IMR-90 (cell line): ENCODE measurements around the gene MEIS1. TPM values are rescaled to one million over a fixed set of nuclear protein-coding genes. Genes with fewer than 3 reads are reported as not detected.

Experiments used
- ATAC-seq: fragments of 200-7000 bp; cut with Tn5 transposase; 2 replicates; pipeline ENCODE4 v1.9.1; 2020; ENCODE audit warnings: low read depth, mild to moderate bottlenecking, moderate library complexity
- BruUV-seq: library from RNA; stranded (reverse); fragments of 400-500 nt; replicated peaks from 2 replicates; lab custom pipeline; 2021; lab: Mats Ljungman, UMichigan
- CTCF ChIA-PET: fragments of 300-600 bp; formaldehyde crosslinking; extraction: SDS; loops from one replicate; lab custom pipeline; 2021; ENCODE audit warnings: antibody characterized with exemption; lab: Yijun Ruan, JAX
- POLR2A ChIA-PET: fragments of 300-600 bp; sonication (Branson Sonifier 250); formaldehyde crosslinking; loops from one replicate; lab custom pipeline; 2022; ENCODE audit warnings: antibody characterized with exemption; ENCODE audit not compliant: unreplicated experiment; lab: Charles Lee
- DNase-seq: peaks from one replicate; pipeline ENCODE4 v3.0.0; 2013
- H2AFZ ChIP-seq: replicated peaks from 2 replicates; pipeline ENCODE3; 2013; ENCODE audit warnings: low read length, mild to moderate bottlenecking; ENCODE audit not compliant: poor library complexity
- H2AK5ac ChIP-seq: 2 replicates; pipeline ENCODE4 v1.6.1; 2013; ENCODE audit warnings: low read depth, low read length, inconsistent platforms
- H2AK9ac ChIP-seq: replicated peaks from 2 replicates; pipeline ENCODE3; 2013; ENCODE audit warnings: mild to moderate bottlenecking, low read depth, low read length, moderate library complexity; ENCODE audit not compliant: poor library complexity
- H2BK120ac ChIP-seq: 2 replicates; pipeline ENCODE4 v1.6.1; 2013; ENCODE audit warnings: low read depth, low read length, inconsistent platforms
- H2BK15ac ChIP-seq: 3 replicates; pipeline ENCODE4 v1.6.1; 2013; ENCODE audit warnings: low read depth, low read length, inconsistent platforms
- H2BK20ac ChIP-seq: 2 replicates; pipeline ENCODE4 v1.6.1; 2013; ENCODE audit warnings: low read depth, mild to moderate bottlenecking, inconsistent platforms, low read length, moderate library complexity
- H2BK5ac ChIP-seq: 2 replicates; pipeline ENCODE4 v1.6.1; 2013; ENCODE audit warnings: mild to moderate bottlenecking, low read depth, low read length, inconsistent platforms; ENCODE audit not compliant: poor library complexity, severe bottlenecking
- H3K14ac ChIP-seq: replicated peaks from 2 replicates; pipeline ENCODE4 v1.6.1; 2013; ENCODE audit warnings: low read depth, low read length, inconsistent platforms
- H3K18ac ChIP-seq: 2 replicates; pipeline ENCODE4 v1.6.1; 2013; ENCODE audit warnings: low read depth, low read length, control low read depth
- H3K23ac ChIP-seq: 2 replicates; pipeline ENCODE4 v1.6.1; 2013; ENCODE audit warnings: low read depth, low read length, inconsistent platforms
- H3K27ac ChIP-seq: 2 replicates; pipeline ENCODE4 v1.5.1; 2013; ENCODE audit warnings: mild to moderate bottlenecking, control low read depth, low read length; ENCODE audit not compliant: insufficient read depth
- H3K27me3 ChIP-seq: 2 replicates; pipeline ENCODE4 v1.6.1; 2013; ENCODE audit warnings: low read length; ENCODE audit not compliant: control insufficient read depth, insufficient read depth
- H3K36me3 ChIP-seq: 2 replicates; pipeline ENCODE4 v1.6.1; 2013; ENCODE audit warnings: low read length, mixed read lengths; ENCODE audit not compliant: control insufficient read depth, insufficient read depth
- H3K4ac ChIP-seq: 2 replicates; pipeline ENCODE4 v1.6.1; 2013; ENCODE audit warnings: low read depth, low read length, inconsistent platforms
- H3K4me1 ChIP-seq: 2 replicates; pipeline ENCODE4 v1.6.1; 2013; ENCODE audit warnings: low read length, mixed read lengths; ENCODE audit not compliant: control insufficient read depth, insufficient read depth
- H3K4me2 ChIP-seq: 2 replicates; pipeline ENCODE4 v1.6.1; 2013; ENCODE audit warnings: low read depth, mild to moderate bottlenecking, control low read depth, low read length, moderate library complexity
- H3K4me3 ChIP-seq: 2 replicates; pipeline ENCODE4 v1.5.1; 2013; ENCODE audit warnings: low read depth, mild to moderate bottlenecking, control low read depth, low read length, moderate library complexity; ENCODE audit not compliant: insufficient read depth
- H3K56ac ChIP-seq: 2 replicates; pipeline ENCODE4 v1.6.1; 2013; ENCODE audit warnings: low read length, inconsistent platforms; ENCODE audit not compliant: insufficient read depth; ENCODE audit errors: extremely low read depth
- H3K79me1 ChIP-seq, 2 experiments: 2 replicates each; pipeline ENCODE4 v1.6.1; 2013; ENCODE audit warnings: low read length in 2 of 2, inconsistent platforms in 1 of 2, low read depth in 1 of 2
- H3K9ac ChIP-seq: 2 replicates; pipeline ENCODE4 v1.6.1; 2013; ENCODE audit warnings: low read depth, low read length, control low read depth
- H3K9me1 ChIP-seq: 2 replicates; pipeline ENCODE4 v1.6.1; 2013; ENCODE audit warnings: low read length, inconsistent platforms; ENCODE audit not compliant: insufficient read depth
- H3K9me3 ChIP-seq: 2 replicates; pipeline ENCODE4 v1.6.1; 2013; ENCODE audit warnings: low read length; ENCODE audit not compliant: control insufficient read depth, insufficient read depth
- H4K20me1 ChIP-seq: 2 replicates; pipeline ENCODE4 v1.6.1; 2013; ENCODE audit warnings: low read length, inconsistent platforms; ENCODE audit not compliant: insufficient read depth
- H4K5ac ChIP-seq: 2 replicates; pipeline ENCODE4 v1.6.1; 2013; ENCODE audit warnings: mild to moderate bottlenecking, low read depth, low read length, control low read depth
- H4K8ac ChIP-seq, 2 experiments: 2 replicates each; pipeline ENCODE4 v1.6.1; 2013; ENCODE audit warnings: low read depth in 2 of 2, low read length in 2 of 2, control low read depth in 1 of 2, inconsistent platforms in 1 of 2
- H4K91ac ChIP-seq: 2 replicates; pipeline ENCODE4 v1.6.1; 2013; ENCODE audit warnings: low read depth, low read length, inconsistent platforms; ENCODE audit not compliant: insufficient read depth
- BHLHE40 ChIP-seq: fragments of 150-350 bp; IDR thresholded peaks from 2 replicates; pipeline ENCODE4 v1.6.1; 2016; ENCODE audit warnings: mild to moderate bottlenecking, low read depth, low read length
- CEBPB ChIP-seq: IDR thresholded peaks from 2 replicates; pipeline ENCODE4 v1.6.1; 2012; ENCODE audit warnings: low read depth, low read length, improper control_type of control experiment
- CHD1 ChIP-seq: IDR thresholded peaks from 2 replicates; pipeline ENCODE4 v1.6.1; 2012; ENCODE audit warnings: low read depth, low read length, improper control_type of control experiment
- MAFK ChIP-seq: IDR thresholded peaks from 2 replicates; pipeline ENCODE4 v1.6.1; 2012; ENCODE audit warnings: low read depth, low read length, improper control_type of control experiment
- MAZ ChIP-seq: IDR thresholded peaks from 2 replicates; pipeline ENCODE4 v1.6.1; 2012; ENCODE audit warnings: low read depth, mild to moderate bottlenecking, low read length, improper control_type of control experiment, moderate library complexity, borderline replicate concordance
- MXI1 ChIP-seq: IDR thresholded peaks from 2 replicates; pipeline ENCODE4 v1.6.1; 2012; ENCODE audit warnings: low read depth, mild to moderate bottlenecking, low read length, moderate library complexity, borderline replicate concordance
- NFE2L2 ChIP-seq: fragments of 150-350 bp; IDR thresholded peaks from 2 replicates; pipeline ENCODE4 v1.6.1; 2016; ENCODE audit warnings: low read depth, mild to moderate bottlenecking, low read length
- POLR2A ChIP-seq: IDR thresholded peaks from 2 replicates; pipeline ENCODE4 v1.6.1; 2012; ENCODE audit warnings: mild to moderate bottlenecking, low read depth, low read length
- RCOR1 ChIP-seq: IDR thresholded peaks from 2 replicates; pipeline ENCODE4 v1.6.1; 2012; ENCODE audit warnings: mild to moderate bottlenecking, low read length, improper control_type of control experiment; ENCODE audit not compliant: insufficient replicate concordance
- RFX5 ChIP-seq: IDR thresholded peaks from 2 replicates; pipeline ENCODE4 v1.8.0; 2012; ENCODE audit warnings: low read depth, mild to moderate bottlenecking, low read length, moderate library complexity
- SMC3 ChIP-seq: fragments of 150-350 bp; IDR thresholded peaks from 2 replicates; pipeline ENCODE4 v1.6.1; 2016; ENCODE audit warnings: low read depth, mild to moderate bottlenecking, antibody characterized with exemption, low read length, moderate library complexity
- WGBS, 2 experiments: methylation state at CpG; one replicate each; pipeline versions ENCODE4 v1.1.5 to v1.1.7; 2013; ENCODE audit warnings: missing lambda C conversion rate in 2 of 2; ENCODE audit not compliant: insufficient read length in 1 of 2; ENCODE audit errors: extremely low coverage in 2 of 2; 5-methylcytosine and 5-hydroxymethylcytosine counted together
- dilution Hi-C: fragments of 300-500 bp; cut with HindIII; formaldehyde crosslinking; loops from one replicate; pipeline ENCODE4 v1.14.3; 2018; ENCODE audit warnings: low sequenced_read_pairs; ENCODE audit not compliant: unreplicated experiment
- in situ Hi-C: fragments of 300-500 bp; cut with MboI; formaldehyde crosslinking; loops from 3 replicates; pipeline ENCODE4 v1.14.3; 2019; ENCODE audit warnings: low sequenced_read_pairs, inconsistent platforms, mixed read lengths
- intact Hi-C: fragments of 100-400 bp; cut with micrococcal nuclease; formaldehyde crosslinking; loops from 2 replicates; pipeline ENCODE4 v1.10.0; 2022
- polyA plus RNA-seq, 3 experiments: library from polyadenylated mRNA; depleted of rRNA; stranded (reverse); fragments of >200 nt; gene quantifications; 2 replicates each; pipeline ENCODE4 v1.2.3, GENCODE V29; 2012; ENCODE audit warnings: low replicate concordance in 1 of 3
- total RNA-seq: library from RNA; depleted of rRNA; stranded (reverse); fragments of >200 nt; gene quantifications from 2 replicates; pipeline ENCODE4 v1.2.3, GENCODE V29; 2012
- TF ChIP-seq, protein P1 (sequence below): fragments of 150-350 bp; IDR thresholded peaks from 2 replicates; pipeline ENCODE4 v1.6.1; 2017; ENCODE audit warnings: mild to moderate bottlenecking, antibody characterized with exemption, low read length, low read depth
- TF ChIP-seq, protein P2 (sequence below): conservative IDR thresholded peaks from 2 replicates; pipeline ENCODE4 v1.5.1; 2012; ENCODE audit warnings: mild to moderate bottlenecking, low read depth, low read length, improper control_type of control experiment
- TF ChIP-seq, protein P3 (sequence below): fragments of 150-350 bp; IDR thresholded peaks from 2 replicates; pipeline ENCODE4 v1.6.1; 2016; ENCODE audit warnings: low read depth, mild to moderate bottlenecking, low read length, moderate library complexity, borderline replicate concordance

The MEIS1 gene
- total and polyA plus RNA-seq, 2 of the 4 experiments (the other 2 are of a cell fraction), result 54.4 to 157 TPM

DNA sequence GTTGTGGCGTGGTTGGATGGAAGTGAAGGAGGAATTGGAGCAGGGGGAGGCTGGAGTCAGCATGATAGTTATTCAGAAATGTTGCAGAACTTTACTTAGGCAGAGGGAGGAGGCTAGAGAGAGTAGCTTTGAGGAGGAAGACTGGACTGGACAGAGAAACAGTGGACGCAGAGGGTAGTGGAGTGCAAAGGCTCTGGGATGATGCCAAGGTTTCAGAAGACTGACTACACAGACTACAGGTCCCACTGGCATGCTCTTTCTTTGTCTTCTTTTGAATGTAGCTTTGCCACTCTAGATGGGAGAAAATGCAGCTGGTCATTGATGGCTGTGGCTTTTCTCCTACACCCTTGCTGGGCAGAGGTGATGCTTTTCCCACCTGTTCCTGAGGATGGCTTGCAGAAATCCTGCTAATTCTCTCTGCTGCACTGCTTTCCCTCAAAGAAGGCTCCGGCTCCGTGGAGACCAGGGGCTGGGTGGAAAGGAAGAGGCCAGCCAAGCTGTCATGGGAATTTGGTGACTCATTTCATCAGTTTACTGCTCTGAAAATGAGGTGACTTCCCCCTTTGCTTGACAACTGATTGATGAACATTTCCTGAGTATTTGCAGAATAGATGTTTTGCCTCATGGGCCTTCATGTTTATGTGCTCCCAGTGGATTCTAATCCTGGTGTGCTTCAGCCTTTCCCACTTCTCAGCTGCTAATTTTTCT is 42.4 kb downstream of the MEIS1 start (continued):
- TF ChIP-seq MAZ, result no peak

DNA sequence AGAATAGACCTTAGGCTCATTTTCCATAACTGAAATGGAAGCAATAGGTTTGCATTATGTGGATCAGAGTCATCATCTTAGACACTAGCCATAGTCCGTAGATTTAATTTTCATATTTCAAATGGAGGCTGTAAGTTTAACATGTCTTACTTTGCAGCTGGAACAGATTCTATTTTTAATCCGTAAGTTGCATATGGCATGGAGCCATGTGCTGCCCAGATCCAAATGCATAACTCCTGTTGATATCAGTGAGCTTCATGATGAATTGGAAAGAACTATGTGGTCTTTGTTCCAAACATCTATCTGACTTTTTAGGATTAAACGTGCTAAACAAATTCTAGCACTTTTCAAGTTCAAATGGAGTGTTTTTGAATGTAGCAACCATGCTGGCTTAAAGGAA is 43.4 kb downstream of the MEIS1 start:
- H3K79me1 ChIP-seq, result peaks cover 27 to 72% of the 10 kb centered on the region in 2 experiments
- H3K18ac ChIP-seq, result no peak overlapping the region
- ChIA-PET POLR2A (interaction anchor here (0.7 kb wide), 2 partner anchors 97 to 1025 kb away, joined by 3 read pairs; no protein-coding TSS in a partner anchor), CTCF (no interaction called here)
- DNase-seq, result no peak
- no peak overlapping the region for H3K4me3 ChIP-seq
- H4K5ac ChIP-seq, result no peak overlapping the region
- no peaks in the 10 kb centered on the region for H3K27me3 ChIP-seq
- H4K91ac ChIP-seq, result no peak overlapping the region
- no peak overlapping the region for H4K8ac ChIP-seq
- no peak overlapping the region for H2BK120ac ChIP-seq
- no peak overlapping the region for H2AK5ac ChIP-seq
- no peak overlapping the region for H3K27ac ChIP-seq
- WGBS, 2 experiments, result no CpG with 5 or more reads among the region's 3 CpGs
- no peaks in the 10 kb centered on the region for H3K9me3 ChIP-seq
- BruUV-seq, result no TSS peak
- peaks cover 19% of the 10 kb centered on the region for H3K4me1 ChIP-seq
- no peak overlapping the region for H3K23ac ChIP-seq
- H3K9me1 ChIP-seq, result peaks cover 30% of the 10 kb centered on the region
- H2BK20ac ChIP-seq, result no peak overlapping the region
- peaks cover 45% of the 10 kb centered on the region for H3K36me3 ChIP-seq
- H3K9ac ChIP-seq, result no peak overlapping the region
- H2BK5ac ChIP-seq, result no peak overlapping the region
- H3K4ac ChIP-seq, result no peak overlapping the region
- intact Hi-C loops, result no loop called here
- peaks cover 93% of the 10 kb centered on the region for H4K20me1 ChIP-seq
- ATAC-seq, result no peak
- H2AFZ ChIP-seq, result no peak overlapping the region
- H2AK9ac ChIP-seq, result no peak overlapping the region
- no peak overlapping the region for H2BK15ac ChIP-seq
- H3K56ac ChIP-seq, result no peak overlapping the region
- H3K14ac ChIP-seq, result no peak overlapping the region
- dilution Hi-C loops, result no loop called here
- in situ Hi-C loops, result no loop called here
- H3K4me2 ChIP-seq, result no peak overlapping the region
- TF ChIP-seq CHD1, result no peak
- no peak for TF ChIP-seq RCOR1
- TF ChIP-seq POLR2A, result no peak
- TF ChIP-seq MXI1, result no peak
- no peak for TF ChIP-seq BHLHE40
- TF ChIP-seq, protein P1, sequence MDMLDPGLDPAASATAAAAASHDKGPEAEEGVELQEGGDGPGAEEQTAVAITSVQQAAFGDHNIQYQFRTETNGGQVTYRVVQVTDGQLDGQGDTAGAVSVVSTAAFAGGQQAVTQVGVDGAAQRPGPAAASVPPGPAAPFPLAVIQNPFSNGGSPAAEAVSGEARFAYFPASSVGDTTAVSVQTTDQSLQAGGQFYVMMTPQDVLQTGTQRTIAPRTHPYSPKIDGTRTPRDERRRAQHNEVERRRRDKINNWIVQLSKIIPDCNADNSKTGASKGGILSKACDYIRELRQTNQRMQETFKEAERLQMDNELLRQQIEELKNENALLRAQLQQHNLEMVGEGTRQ, result no peak
- no peak for TF ChIP-seq MAFK
- TF ChIP-seq CEBPB, result no peak
- no peak for TF ChIP-seq SMC3
- no peak for TF ChIP-seq RFX5
- no peak for TF ChIP-seq NFE2L2
- TF ChIP-seq, protein P2, sequence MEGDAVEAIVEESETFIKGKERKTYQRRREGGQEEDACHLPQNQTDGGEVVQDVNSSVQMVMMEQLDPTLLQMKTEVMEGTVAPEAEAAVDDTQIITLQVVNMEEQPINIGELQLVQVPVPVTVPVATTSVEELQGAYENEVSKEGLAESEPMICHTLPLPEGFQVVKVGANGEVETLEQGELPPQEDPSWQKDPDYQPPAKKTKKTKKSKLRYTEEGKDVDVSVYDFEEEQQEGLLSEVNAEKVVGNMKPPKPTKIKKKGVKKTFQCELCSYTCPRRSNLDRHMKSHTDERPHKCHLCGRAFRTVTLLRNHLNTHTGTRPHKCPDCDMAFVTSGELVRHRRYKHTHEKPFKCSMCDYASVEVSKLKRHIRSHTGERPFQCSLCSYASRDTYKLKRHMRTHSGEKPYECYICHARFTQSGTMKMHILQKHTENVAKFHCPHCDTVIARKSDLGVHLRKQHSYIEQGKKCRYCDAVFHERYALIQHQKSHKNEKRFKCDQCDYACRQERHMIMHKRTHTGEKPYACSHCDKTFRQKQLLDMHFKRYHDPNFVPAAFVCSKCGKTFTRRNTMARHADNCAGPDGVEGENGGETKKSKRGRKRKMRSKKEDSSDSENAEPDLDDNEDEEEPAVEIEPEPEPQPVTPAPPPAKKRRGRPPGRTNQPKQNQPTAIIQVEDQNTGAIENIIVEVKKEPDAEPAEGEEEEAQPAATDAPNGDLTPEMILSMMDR, result no peak
- TF ChIP-seq, protein P3, sequence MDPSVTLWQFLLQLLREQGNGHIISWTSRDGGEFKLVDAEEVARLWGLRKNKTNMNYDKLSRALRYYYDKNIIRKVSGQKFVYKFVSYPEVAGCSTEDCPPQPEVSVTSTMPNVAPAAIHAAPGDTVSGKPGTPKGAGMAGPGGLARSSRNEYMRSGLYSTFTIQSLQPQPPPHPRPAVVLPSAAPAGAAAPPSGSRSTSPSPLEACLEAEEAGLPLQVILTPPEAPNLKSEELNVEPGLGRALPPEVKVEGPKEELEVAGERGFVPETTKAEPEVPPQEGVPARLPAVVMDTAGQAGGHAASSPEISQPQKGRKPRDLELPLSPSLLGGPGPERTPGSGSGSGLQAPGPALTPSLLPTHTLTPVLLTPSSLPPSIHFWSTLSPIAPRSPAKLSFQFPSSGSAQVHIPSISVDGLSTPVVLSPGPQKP, result no peak
